HG02981 (cell line): ENCODE data around the gene SPAG6.
"Not testable (repeated sequence)": the region's sequence is repeated elsewhere in the genome, so short reads cannot be mapped to it uniquely, and the experiment has no call there.

Source experiments
- ATAC-seq: cut with Tn5 transposase; IDR thresholded peaks from one replicate; pipeline ENCODE4 v1.9.1; 2021; ENCODE audit warnings: mild to moderate bottlenecking, moderate library complexity; ENCODE audit not compliant: unreplicated experiment

Gene SPAG6

DNA sequence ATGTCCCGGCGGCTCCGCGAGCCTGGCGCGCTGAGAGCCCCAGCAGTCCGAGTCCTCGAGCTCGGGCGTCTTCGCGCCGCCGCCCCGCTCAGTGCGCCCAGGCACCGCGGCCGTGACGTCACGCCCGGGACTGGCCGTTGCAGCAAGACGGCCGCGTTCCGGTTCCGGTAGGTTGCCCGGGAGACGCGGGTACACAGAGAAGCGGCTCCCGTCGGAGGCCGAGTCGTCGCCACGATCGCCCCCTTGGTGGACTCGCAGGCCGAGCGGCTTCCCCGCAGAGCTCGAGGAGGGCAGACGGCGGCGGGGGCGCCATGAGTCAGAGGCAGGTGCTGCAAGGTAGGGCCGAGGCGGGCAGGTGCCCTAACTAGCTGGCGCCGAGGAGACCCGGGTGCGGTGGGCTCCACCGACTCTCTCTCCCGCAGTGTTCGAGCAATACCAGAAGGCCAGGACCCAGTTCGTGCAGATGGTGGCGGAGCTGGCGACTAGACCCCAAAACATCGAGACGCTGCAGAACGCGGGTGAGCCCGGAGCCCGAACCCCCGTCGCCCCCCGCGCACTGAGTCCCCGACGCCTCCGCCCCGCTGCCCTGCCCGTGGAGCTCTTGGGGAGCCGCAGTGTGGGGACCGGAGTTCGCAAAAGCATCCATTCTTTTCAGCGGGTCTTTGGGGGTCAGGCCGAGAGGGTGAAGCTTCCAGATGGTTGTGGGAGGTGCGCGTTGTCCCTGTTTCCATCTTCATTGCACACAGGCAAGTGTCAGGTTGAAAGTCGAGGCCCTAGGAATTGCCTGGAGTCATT is at the start of gene SPAG6:
TSS of gene SPAG6 (plus strand) at position 196 of the 795 bp plus-strand sequence. CDS start at position 312, 116 bp downstream.
- no peak for ATAC-seq

GRCh38 chr10:22301193-22301592 is 44.1 kb upstream of the SPAG6 start:
- ATAC-seq: no peak

- ATAC-seq: no peak
Observed at GRCh38 chr10:22303461-22303860, 41.8 kb upstream of the SPAG6 start.

GRCh38 chr10:22305721-22306120 is 39.6 kb upstream of the SPAG6 start:
- ATAC-seq: no peak

GRCh38 chr10:22308390-22308789 is 36.9 kb upstream of the SPAG6 start:
- ATAC-seq: peak; percentile 92

DNA sequence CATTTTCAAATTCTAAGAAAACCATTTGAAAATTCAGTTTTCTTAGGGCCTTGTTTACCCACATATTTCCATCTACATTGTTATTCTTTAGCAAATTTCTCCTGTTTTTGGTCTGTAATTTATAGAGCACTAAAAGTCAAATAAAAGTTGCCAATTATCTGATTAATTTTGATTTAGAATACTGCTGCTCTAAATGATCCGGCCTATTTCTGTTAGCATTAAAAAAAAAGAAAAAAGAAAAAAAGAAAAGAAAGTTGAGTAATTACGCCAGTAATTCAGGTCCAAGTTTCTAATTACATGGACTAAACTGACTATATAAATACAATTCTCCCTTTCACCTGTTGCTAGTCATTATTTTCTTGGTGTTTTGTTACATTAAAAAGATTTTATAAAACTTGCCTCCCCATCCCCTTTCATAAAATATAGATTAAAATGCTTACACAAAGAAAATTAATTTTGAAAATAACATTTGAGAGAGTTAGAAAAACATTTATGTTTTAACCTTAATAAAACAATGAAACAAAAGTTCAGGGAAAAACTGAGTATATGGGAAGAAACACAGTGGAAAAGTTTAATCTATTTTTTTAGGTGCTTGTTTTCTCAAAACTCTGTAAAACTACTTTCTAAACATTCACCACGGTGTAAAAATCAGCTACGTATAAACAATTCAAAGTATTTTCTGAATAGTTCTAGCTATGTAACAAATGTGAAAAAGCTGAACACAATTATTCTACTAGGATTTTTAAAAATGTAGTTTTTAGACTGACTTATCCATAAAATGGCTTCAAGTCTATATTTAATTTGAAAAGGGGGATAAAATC is 35.9 kb upstream of the SPAG6 start:
- ATAC-seq: no peak

DNA sequence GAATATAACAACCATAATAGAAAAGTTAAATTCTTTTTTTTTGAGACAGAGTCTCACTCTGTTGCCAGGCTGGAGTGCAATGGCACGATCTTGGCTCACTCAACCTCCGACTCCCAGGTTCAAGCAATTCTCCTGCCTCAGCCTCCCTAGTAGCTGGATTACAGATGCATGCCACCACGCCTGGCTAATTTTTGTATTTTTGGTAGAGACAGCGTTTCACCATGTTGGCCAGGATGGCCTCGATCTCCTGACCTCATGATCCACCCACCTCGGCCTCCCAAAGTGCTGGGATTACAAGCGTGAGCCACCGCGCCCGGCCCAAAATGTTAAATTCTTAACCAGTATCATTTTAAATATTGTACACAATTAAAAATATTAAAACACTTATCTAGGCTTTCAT is 35.3 kb upstream of the SPAG6 start:
- ATAC-seq: not testable (repeated sequence)

- ATAC-seq: no peak
Observed at GRCh38 chr10:22310928-22311327, 34.4 kb upstream of the SPAG6 start.

GRCh38 chr10:22314852-22315251 is 30.4 kb upstream of the SPAG6 start:
- ATAC-seq: no peak

DNA sequence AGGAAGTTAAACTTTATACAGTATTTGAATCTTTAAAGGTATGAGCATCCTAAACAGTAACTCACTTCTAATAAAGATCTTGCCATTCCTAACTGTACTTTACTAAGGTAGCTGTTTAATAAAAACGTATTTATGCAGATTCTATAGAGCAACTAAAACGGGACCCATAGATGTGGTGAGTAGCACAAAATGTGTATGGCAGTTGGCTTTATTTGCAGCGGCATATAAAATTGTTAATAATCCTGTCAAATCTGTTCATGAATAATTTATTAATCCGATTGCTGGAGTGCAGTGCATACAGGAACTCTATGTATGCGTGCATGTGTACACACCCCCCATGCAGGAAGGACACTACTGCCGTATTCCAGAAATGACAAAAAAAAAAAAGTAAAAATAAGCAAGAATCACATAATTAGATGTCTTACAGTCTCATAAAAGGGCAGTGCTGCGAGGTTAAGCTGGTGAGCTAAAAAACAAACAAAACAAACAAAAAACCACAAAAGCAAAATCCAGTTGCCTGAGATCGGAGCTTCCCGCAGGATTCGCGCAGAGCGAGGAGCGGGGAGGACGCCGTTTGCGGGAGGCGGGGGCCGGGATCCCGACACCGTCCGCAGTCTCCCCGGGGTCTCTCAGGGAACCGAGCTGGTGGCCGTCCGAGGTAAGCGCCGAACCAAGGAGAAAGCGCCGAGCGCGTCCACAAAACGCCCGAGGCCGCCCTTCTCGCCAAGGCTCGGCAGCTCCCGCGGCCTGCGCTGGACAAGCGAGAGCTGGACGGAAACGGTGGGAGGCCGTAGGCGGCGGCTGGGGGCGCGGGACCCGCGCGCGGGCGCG is 29.6 kb upstream of the SPAG6 start:
- ATAC-seq: peak; percentile 26

DNA sequence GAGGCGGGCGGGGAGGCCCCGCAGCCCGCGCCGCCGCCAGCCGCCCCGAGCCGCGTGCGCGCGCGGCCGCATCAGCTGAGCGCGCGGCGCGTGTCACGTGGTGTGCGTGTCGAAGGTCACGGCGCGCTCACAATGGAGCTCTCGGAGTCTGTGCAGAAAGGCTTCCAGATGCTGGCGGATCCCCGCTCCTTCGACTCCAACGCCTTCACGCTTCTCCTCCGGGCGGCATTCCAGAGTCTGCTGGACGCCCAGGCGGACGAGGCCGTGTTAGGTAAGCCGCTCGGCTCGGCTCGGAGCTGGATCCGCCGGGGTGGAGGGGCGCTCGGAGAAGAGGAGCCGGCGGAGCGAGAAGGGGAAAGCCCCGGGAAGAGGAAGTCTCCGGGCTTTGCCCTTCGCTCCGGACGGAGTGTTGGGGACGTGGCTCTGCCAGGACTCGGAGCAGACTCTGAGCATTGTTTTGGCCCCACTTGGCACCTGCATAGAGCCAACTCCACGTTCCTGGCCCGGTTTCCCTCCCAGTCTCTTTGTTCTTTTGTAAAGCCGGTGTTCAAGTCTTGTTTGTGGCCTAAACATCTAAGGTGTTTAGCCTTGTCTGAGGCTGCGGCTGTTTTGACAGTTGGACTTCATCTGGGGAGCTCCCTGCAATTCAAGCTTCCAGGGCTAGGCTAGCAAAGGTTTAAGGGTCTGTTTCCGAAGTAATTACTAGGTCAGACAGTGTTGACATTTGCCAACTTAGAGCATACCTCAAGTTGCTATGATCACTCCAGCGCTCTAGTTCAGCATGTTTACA is 28.8 kb upstream of the SPAG6 start, which contains the start of gene COMMD3:
TSS of gene COMMD3 (plus strand) at position 103 of the 790 bp plus-strand sequence. CDS start at position 133, 30 bp downstream.
- peak; percentile 56 for ATAC-seq

GRCh38 chr10:22317076-22317370 is 28.3 kb upstream of the SPAG6 start:
- ATAC-seq: no peak

- no peak for ATAC-seq
Observed at GRCh38 chr10:22317771-22318565, 27.3 kb upstream of the SPAG6 start.

- ATAC-seq: no peak
Observed at GRCh38 chr10:22318772-22319171, 26.5 kb upstream of the SPAG6 start.

DNA sequence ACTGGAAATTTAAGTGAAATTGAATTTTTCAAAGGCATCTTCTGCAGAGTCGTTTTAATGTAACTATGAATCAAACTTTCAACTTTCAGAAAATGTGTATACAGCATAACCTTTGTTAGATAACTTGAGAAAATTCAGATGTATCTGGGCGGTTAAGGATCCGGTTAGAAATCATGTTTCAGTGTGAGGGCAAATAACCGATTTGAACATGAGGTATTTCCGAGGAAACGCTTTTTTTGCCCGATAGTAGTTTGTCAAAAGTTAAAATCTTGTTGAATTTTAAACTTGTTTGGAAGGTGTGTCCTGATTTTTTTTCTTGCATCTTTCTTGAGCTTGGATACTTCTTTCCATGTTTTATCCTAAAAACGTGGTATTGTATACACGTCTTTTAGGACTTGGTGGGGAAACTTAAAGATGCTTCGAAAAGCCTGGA is 25.7 kb upstream of the SPAG6 start:
- ATAC-seq: no peak

GRCh38 chr10:22319980-22320558 is 25.2 kb upstream of the SPAG6 start:
- ATAC-seq: no peak

DNA sequence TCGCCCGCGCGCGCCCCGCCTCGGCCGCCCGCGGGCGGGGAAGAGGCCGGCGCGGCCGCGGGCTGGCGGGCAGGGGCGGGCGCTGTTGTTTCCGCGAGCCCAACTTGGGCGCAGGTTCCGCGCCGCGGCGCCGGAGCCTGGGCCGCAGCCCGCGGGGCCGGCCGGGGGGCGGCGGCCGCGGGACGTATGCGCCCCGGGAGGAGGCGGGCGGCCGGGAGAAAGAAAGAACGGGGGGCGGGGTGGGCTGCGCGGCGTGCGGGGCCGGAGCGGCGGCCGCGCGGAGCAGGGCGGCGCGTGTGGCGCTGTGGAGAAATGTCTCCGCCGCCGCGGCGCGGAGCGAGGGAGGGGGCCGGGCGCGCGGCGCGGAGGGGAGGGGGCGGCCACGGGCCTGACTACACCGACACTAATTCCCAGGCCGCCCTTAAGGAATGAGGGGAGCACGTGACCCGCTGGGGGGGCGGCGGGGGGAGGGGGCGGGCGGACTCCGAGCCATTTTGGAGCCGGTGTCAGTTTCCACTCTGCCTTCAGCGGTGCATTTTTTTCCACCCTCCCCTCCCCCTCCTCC is 24.6 kb upstream of the SPAG6 start, which contains the start of gene BMI1:
TSS of gene BMI1 (plus strand) at position 509 of the 565 bp plus-strand sequence. CDS start 5,351 bp downstream, outside the sequence.
- ATAC-seq: peak; percentile 14

- no peak for ATAC-seq
Observed at GRCh38 chr10:22321156-22321923, 24.0 kb upstream of the SPAG6 start.
